ENCODE data around the gene TINAG.

TINAG gene

GRCh38 chr6:54308289-54308985, at the start of gene TINAG:
Gene TINAG, plus strand, starts transcription at chr6:54308441. Its CDS starts 110 bp downstream, at chr6:54308551.
- no peak for DNase-seq

DNA sequence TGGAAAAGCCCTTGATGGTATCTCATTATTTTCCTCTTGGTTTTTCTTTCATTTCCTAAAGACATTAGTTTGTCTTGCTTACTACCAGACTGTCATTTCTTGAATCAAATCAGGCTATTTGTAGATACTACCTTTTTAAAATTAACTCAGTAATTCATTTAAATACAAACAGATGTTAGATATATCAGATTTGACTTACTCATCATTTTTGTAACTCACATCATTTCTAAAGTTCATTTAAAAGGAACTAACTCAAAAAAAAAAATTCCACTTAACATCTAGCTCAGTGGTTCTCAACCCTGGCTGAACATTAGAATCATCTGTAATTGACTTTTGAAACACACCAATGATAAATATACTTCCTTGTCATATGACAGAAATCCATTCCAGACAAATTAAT, 48.2 kb upstream of the TINAG start:
- no peak for DNase-seq

DNA sequence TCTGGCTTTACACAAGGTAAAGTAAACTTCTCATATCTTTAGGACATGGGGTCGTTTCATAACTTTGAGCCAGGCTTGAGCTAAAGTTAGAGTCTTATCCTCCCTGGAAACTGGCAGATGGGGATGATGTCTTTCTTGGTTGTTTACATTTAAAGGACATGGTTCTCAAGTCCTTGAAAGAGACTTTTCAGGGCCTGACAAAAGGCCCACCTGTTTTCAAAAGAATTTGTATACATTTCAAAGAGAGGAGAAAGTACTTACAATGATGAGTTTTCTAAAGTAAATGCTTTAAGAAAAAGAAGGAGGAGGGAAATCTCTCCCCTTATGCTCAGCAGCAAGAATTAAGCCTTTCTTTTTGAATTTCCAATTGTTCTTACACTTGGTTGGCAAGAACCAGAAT, 45.7 kb upstream of the TINAG start:
- no peak for DNase-seq

DNA sequence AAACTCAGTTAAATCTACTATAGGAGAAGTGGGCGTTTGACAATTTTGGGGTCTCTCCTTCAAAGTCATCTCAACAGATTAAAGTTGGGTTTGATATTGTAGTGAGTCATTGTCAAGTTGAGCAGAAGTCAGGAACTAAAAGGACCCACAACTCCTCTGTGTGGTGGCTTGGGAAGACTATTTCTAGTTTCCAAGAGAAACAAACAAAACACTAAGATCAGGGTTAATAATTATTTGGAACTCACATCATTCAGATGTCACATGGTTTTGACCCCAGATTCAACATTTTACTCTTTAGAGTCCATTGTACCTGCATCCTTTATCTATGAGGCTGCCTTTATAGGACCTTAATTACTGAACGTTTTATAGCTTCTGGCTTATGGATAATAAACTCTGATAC, 45.3 kb upstream of the TINAG start:
- no peak for DNase-seq

DNA sequence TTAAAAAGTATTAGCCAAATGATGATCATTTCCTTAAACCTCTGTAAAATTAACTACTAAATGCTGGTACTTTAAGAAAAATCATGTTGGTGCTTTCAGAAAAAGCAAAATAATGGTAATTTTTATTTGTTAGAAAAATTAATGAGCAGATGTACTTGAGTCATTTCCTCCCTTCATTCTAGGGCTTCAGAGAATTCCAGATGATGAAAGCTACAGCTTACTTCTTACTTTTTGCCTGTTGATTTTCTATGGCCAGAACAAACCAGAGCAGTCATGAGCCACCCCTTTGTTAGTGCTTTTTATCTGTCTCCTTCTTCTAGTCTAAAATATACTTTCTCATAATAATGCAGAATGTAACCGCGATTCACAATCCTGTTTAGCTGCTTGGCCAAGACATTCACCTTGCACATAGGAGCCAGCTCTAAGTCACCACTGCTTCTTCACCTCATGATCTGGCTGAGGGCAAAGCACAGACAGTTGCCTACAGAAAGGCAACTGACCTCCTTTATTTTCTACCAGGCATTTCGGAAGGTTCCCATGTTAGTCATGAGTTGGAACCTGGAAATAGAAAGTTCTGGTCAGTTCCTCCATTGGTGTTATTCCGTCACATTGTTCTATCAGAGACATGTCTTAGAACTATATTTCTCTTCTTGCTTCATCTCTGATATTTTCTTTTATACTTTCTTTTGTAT, 43.5 kb upstream of the TINAG start:
- no peak for DNase-seq

GRCh38 chr6:54266400-54266923, 41.8 kb upstream of the TINAG start:
- DNase-seq = no peak

DNA sequence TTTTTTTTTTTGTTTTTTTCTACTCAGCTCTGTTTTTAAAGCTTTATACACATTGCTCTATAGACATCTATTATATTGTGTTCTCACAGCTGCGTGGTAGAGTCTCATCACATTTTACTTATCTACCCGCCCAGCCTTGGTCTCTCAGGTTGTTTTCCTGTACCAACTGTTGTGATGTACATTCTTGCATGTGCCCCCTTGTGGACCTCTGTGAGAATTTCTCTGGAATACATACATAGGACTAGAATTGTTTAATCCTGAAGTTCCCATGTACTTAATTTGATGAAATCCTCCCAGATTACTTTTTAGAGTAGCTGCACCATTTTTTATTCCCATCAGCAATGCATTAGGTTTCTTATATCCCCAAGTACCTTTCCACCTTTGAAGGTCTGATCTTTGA, 40.4 kb upstream of the TINAG start:
- peak; percentile 3 for DNase-seq

DNA sequence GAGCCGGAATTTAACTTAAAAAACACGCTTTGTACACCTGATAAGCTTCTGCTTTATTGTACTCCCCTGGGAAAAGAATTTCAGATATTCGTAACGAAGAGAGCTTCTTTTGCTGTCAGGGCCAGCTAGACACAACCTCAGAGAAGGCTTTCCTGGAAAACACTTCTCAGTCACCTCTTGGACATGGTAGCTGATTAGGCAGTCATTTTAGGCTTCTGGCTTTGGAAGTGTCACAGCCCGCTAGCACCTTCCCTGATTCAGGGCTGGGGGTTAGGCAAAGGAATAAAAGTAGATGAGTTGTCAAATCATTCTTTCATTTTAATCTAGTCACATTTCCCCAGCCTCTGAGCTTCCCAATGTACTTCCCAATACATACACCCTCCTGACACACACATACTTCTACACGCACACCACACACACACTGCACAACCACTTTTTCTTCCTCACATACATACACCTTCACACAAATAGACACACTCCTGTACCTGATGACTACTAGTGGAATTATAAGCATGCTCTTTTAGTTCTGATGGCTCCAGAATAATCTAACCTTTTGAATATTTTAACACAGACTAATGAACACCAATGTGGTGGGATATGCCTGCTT, 34.9 kb upstream of the TINAG start:
- DNase-seq = no peak

DNA sequence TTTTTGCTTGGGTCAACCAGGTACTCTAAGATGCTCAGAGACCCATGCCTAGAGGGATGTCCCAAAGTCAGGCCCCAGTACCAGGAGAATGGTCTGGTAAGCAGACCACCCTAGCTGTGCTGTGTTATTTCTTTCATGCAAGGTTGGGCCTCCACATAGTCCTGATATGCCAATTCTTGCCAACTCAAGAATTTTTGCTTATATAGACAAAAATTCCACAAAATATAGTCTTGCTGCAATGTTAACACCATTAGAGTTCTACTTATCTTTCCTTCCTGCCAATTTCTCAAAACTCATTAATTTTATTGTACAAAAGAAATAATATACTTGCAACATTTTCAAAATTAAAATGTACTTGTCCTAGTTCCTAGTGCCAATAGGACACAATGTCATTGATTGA, 33.9 kb upstream of the TINAG start:
- no peak for DNase-seq

- no peak for DNase-seq
Observed at GRCh38 chr6:54282186-54282585, 26.1 kb upstream of the TINAG start.

DNA sequence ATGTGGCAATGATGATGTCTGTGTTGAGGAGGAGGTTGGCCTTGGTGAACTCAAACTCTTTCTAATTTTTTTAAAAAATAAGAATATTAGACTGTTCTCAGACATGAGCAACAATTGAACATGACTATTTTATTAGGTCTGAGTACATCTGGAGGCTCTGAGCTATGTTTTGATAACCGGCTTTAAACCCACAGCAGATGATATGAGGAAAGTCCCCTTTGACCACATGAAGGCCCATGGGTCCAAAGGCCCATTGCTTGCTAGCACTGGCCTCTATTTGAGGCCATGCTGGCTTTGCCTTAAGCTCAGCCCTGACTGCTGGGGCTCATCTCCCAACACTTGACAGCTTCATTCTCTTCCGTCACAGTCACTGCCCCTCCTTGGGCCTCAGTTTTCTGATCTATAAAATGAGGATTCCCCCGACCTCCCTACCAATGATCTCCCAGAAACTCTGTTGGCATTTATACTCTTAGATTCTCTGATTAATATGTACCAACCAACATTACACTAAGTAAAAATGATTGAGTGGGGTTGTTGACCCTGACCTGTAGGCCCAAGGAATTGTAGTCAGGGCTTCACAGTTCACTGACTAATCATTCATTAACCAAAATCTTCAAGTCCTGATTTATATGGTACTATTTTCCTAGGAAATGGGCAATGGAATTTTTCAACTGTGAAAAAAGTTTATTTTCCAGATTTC, 23.9 kb upstream of the TINAG start:
- no peak for DNase-seq

- DNase-seq = no peak
Observed at GRCh38 chr6:54285595-54285994, 22.6 kb upstream of the TINAG start.

GRCh38 chr6:54286141-54286540, 22.1 kb upstream of the TINAG start:
- DNase-seq = no peak

DNA sequence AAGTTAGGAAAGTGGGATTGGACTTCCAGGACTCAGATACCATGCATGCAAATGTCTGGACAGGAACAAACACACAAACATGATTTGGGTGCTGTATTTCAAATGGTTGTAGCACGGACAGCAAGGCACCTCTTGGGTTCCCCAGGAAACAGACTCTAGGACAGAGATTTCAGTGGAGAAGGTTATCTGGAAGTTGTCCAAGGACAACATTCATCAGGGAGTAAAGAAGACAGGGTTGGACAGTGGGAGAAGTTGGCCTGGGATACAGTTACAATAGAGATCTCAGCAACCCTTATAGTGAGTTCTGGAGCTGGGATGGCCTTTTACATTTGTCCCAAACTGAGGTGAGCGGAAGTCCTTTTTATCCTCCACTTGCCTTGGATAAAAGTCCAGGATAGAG, 19.8 kb upstream of the TINAG start:
- DNase-seq = no peak

DNA sequence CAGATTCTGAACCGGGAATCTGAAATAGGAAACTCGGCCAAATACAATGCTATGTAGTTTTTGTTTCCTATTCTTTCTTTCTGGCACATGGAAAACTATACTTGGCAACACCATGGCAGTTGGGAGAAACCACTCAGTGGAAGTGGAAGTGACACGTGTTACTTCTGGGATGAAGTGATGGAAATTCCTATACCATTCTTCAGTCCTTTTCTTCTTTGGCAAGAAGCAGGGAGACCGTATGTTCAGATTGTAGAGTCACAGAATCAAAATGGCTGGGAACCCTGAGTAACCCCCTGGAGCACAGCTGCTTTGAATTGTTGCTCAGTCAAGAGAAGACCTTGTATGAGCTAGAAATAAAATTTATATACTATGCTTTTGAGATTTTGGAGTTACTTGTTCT, 18.8 kb upstream of the TINAG start:
- no peak for DNase-seq

- peak; percentile 31 for DNase-seq
Observed at GRCh38 chr6:54291146-54291545, 17.1 kb upstream of the TINAG start.

GRCh38 chr6:54291738-54292137, 16.5 kb upstream of the TINAG start:
- DNase-seq = no peak

- no peak for DNase-seq
Observed at GRCh38 chr6:54294965-54295532, 13.2 kb upstream of the TINAG start.

DNA sequence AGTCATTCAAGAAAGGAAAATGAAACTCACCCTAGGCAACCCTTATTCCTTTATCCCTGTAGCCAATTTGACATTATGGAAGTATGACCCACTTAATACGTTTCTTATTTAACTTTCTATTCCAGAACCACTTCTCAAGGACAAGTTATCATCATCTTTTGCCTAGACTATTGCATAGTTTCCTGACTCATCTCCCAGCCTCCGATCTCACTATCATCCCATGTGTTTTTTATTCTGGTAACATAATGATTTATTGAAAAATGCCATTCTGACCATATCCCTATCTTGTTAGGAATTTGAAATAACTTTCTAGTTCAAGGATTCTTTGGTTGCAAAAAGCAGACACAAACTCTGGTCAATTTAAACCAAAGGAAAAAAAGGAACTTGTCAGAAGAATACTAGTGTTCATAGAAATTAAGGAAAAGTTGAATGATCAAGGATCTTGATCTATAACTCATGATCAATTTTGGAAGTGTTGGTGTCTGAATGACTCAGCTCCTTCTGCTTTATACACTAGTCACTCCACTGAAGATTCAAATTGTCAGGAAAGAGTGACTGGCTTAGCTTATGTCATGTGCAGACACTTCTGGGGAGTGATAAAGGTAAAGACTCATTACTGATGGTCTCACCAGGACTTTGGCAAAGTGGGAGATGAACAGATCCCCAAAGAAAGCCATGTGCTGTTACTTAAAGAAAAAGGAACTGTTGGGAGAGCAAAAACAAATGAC, 8.5 kb upstream of the TINAG start:
- no peak for DNase-seq

GRCh38 chr6:54301770-54302169, 6.5 kb upstream of the TINAG start:
- DNase-seq = no peak

DNA sequence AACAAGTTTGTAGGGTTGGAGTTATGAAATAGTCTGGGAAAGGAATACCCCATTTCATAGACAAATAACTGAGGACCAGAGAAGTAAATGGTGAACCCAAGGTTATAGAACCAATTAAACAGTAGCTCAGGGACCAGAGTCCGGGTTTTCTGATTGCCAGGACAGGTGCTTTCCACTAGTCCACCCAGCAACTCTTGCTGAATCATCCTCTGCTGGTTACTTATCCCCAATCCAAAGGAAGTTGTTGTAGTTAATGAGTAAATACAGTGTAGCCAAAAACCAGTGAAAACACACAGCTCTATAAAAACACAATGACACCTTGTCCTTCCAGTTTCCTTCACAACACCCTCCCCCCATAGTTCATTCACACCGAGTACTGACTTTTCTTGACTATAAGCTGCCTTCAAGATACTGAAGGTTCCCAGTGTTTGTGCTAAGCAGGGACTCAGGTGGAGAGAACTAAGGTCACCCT, 766 bp upstream of the TINAG start:
- DNase-seq = no peak

- DNase-seq = no peak
Observed at GRCh38 chr6:54308986-54309315, 710 bp downstream of the TINAG start.

All from GDM1 (cell line).